ENCODE measurements around the gene KDELR3. TPM values are rescaled to one million over a fixed set of nuclear protein-coding genes. Genes with fewer than 3 reads are reported as not detected.

The KDELR3 gene
- total and polyA plus RNA-seq, 2 experiments from 2014 or later: 13.1 to 26.5 TPM

GRCh38 chr22:38451864-38452263 lies 16.0 kb upstream of the KDELR3 start:
- Histone ChIP-seq H3K9me3 (ENCODE audit: low read depth) (no peaks in the 10 kb centered on the region), H3K4me1 (ENCODE audit: low read depth) (peaks cover 15% of the 10 kb centered on the region), H3K27me3 (no peaks in the 10 kb centered on the region), H3K27ac (no peak overlapping the region), H3K36me3 (no peaks in the 10 kb centered on the region), H3K4me3 (no peak overlapping the region)
- no peak for TF ChIP-seq CTCF (IDR thresholded peaks at IDR 0.05; ENCODE audit: low read depth, low read length)
- DNase-seq (ENCODE audit: low read depth in 1 of 2, low spot score in 1 of 2): no peak

- H3K27ac ChIP-seq: no peak overlapping the region
- no peaks in the 10 kb centered on the region for H3K27me3 ChIP-seq
- peaks cover 15% of the 10 kb centered on the region for H3K4me1 ChIP-seq (ENCODE audit: low read depth)
- no peak for TF ChIP-seq CTCF (IDR thresholded peaks at IDR 0.05; ENCODE audit: low read depth, low read length)
- no peak overlapping the region for H3K4me3 ChIP-seq
- H3K36me3 ChIP-seq: no peaks in the 10 kb centered on the region
- no peaks in the 10 kb centered on the region for H3K9me3 ChIP-seq (ENCODE audit: low read depth)
- DNase-seq (ENCODE audit: low read depth in 1 of 2, low spot score in 1 of 2): peak; percentile 53 to 72
Observed at GRCh38 chr22:38452373-38453065, 15.4 kb upstream of the KDELR3 start.

- Histone ChIP-seq H3K4me3 (no peak overlapping the region), H3K27ac (no peak overlapping the region), H3K36me3 (no peaks in the 10 kb centered on the region), H3K9me3 (ENCODE audit: low read depth) (no peaks in the 10 kb centered on the region), H3K4me1 (ENCODE audit: low read depth) (peaks cover 15% of the 10 kb centered on the region), H3K27me3 (no peaks in the 10 kb centered on the region)
- no peak for DNase-seq (ENCODE audit: low read depth in 1 of 2, low spot score in 1 of 2)
- no peak for TF ChIP-seq CTCF (IDR thresholded peaks at IDR 0.05; ENCODE audit: low read depth, low read length)
Observed at GRCh38 chr22:38453066-38453672, 14.7 kb upstream of the KDELR3 start.

- Histone ChIP-seq H3K9me3 (ENCODE audit: low read depth) (no peaks in the 10 kb centered on the region), H3K4me3 (peak overlapping the region; percentile 65), H3K27ac (no peak overlapping the region), H3K4me1 (ENCODE audit: low read depth) (peaks cover 15% of the 10 kb centered on the region), H3K27me3 (no peaks in the 10 kb centered on the region), H3K36me3 (no peaks in the 10 kb centered on the region)
- TF ChIP-seq CTCF (IDR thresholded peaks at IDR 0.05; ENCODE audit: low read depth, low read length): no peak
- no peak for DNase-seq (ENCODE audit: low read depth in 1 of 2, low spot score in 1 of 2)
Observed at GRCh38 chr22:38453996-38454352, 13.9 kb upstream of the KDELR3 start.

- Histone ChIP-seq H3K4me1 (ENCODE audit: low read depth) (peaks cover 19% of the 10 kb centered on the region), H3K27me3 (no peaks in the 10 kb centered on the region), H3K36me3 (no peaks in the 10 kb centered on the region), H3K27ac (no peak overlapping the region), H3K4me3 (peak overlapping the region; percentile 65), H3K9me3 (ENCODE audit: low read depth) (no peaks in the 10 kb centered on the region)
- TF ChIP-seq CTCF (IDR thresholded peaks at IDR 0.05; ENCODE audit: low read depth, low read length): no peak
- peak in 1 of 2 donors; percentile 51 for DNase-seq (ENCODE audit: low read depth in 1 of 2, low spot score in 1 of 2)
Observed at GRCh38 chr22:38454353-38455075, 13.4 kb upstream of the KDELR3 start.

Data from cardiac muscle cell (in vitro differentiated cells and primary cell).